ENCODE data around the gene PLSCR3. TPM values are rescaled to one million over a fixed set of nuclear protein-coding genes. Genes with fewer than 3 reads are reported as not detected.
"Not testable (repeated sequence)": the region's sequence is repeated elsewhere in the genome, so short reads cannot be mapped to it uniquely, and the experiment has no call there.

The PLSCR3 gene
- polyA plus RNA-seq, 4 donors: 6.3 to 18.0 (median 13.6) TPM

- DNase-seq: peak in 1 of 2 donors; percentile 50
- H3K4me3 ChIP-seq (ENCODE audit: low read depth in 1 of 3, low read length in 3 of 3): no peak overlapping the region
- WGBS, 3 donors: 61 to 75% (median 66%) methylated on average over 5 of the region's 5 CpGs
- H3K4me1 ChIP-seq (ENCODE audit: control insufficient read depth in 3 of 3, insufficient read depth in 2 of 3, low read depth in 1 of 3, low read length in 2 of 3): no peaks in the 10 kb centered on the region
- H3K27me3 ChIP-seq (ENCODE audit: control insufficient read depth in 3 of 3, insufficient read depth in 3 of 3, low read length in 3 of 3): peaks cover 0 to 5% (median 0%) of the 10 kb centered on the region in 3 donors
- no peak overlapping the region for H3K27ac ChIP-seq (ENCODE audit: low read depth in 1 of 3, low read length in 2 of 3)
- H3K36me3 ChIP-seq (ENCODE audit: control insufficient read depth in 3 of 3, insufficient read depth in 2 of 3, low read depth in 1 of 3, low read length in 3 of 3): no peaks in the 10 kb centered on the region
- FAIRE-seq: no peak
- H3K9me3 ChIP-seq (ENCODE audit: control insufficient read depth in 2 of 2, insufficient read depth in 1 of 2, low read depth in 1 of 2, low read length in 1 of 2): no peaks in the 10 kb centered on the region
These were observed 24.5 kb downstream of the PLSCR3 start for GRCh38 chr17:7369825-7370224.

GRCh38 chr17:7368599-7368994 is 25.7 kb downstream of the PLSCR3 start:
- not testable (repeated sequence) for H3K9me3 ChIP-seq (ENCODE audit: control insufficient read depth in 2 of 2, insufficient read depth in 1 of 2, low read depth in 1 of 2, low read length in 1 of 2)

GRCh38 chr17:7367918-7368598 is 26.3 kb downstream of the PLSCR3 start:
- FAIRE-seq (no peak), DNase-seq (no peak)
- no peak overlapping the region for H3K27ac ChIP-seq (ENCODE audit: low read depth in 1 of 3, low read length in 2 of 3)
- H3K4me1 ChIP-seq (ENCODE audit: control insufficient read depth in 3 of 3, insufficient read depth in 2 of 3, low read depth in 1 of 3, low read length in 2 of 3): no peaks in the 10 kb centered on the region
- WGBS, 3 donors: 72 to 77% (median 77%) methylated on average over 12 to 13 of the region's 13 CpGs
- no peak overlapping the region for H3K4me3 ChIP-seq (ENCODE audit: low read depth in 1 of 3, low read length in 3 of 3)
- H3K36me3 ChIP-seq (ENCODE audit: control insufficient read depth in 3 of 3, insufficient read depth in 2 of 3, low read depth in 1 of 3, low read length in 3 of 3): no peaks in the 10 kb centered on the region
- peaks cover 0 to 5% (median 0%) of the 10 kb centered on the region in 3 donors for H3K27me3 ChIP-seq (ENCODE audit: control insufficient read depth in 3 of 3, insufficient read depth in 3 of 3, low read length in 3 of 3)
- H3K9me3 ChIP-seq (ENCODE audit: control insufficient read depth in 2 of 2, insufficient read depth in 1 of 2, low read depth in 1 of 2, low read length in 1 of 2): no peaks in the 10 kb centered on the region

More at GRCh38 chr17:7368599-7368994, 25.7 kb downstream of the PLSCR3 start:
- FAIRE-seq; DNase-seq; H3K27me3 ChIP-seq (ENCODE audit: control insufficient read depth in 3 of 3, insufficient read depth in 3 of 3, low read length in 3 of 3); H3K27ac ChIP-seq (ENCODE audit: low read depth in 1 of 3, low read length in 2 of 3); H3K4me3 ChIP-seq (ENCODE audit: low read depth in 1 of 3, low read length in 3 of 3); H3K36me3 ChIP-seq (ENCODE audit: control insufficient read depth in 3 of 3, insufficient read depth in 2 of 3, low read depth in 1 of 3, low read length in 3 of 3); H3K4me1 ChIP-seq (ENCODE audit: control insufficient read depth in 3 of 3, insufficient read depth in 2 of 3, low read depth in 1 of 3, low read length in 2 of 3): not testable (repeated sequence)
- WGBS, 3 donors: 90 to 98% (median 93%) methylated on average over 5 of the region's 5 CpGs

GRCh38 chr17:7367083-7367482 is 27.2 kb downstream of the PLSCR3 start:
- no peaks in the 10 kb centered on the region for H3K36me3 ChIP-seq (ENCODE audit: control insufficient read depth in 3 of 3, insufficient read depth in 2 of 3, low read depth in 1 of 3, low read length in 3 of 3)
- H3K27me3 ChIP-seq (ENCODE audit: control insufficient read depth in 3 of 3, insufficient read depth in 3 of 3, low read length in 3 of 3): peaks cover 0 to 5% (median 0%) of the 10 kb centered on the region in 3 donors
- no peaks in the 10 kb centered on the region for H3K9me3 ChIP-seq (ENCODE audit: control insufficient read depth in 2 of 2, insufficient read depth in 1 of 2, low read depth in 1 of 2, low read length in 1 of 2)
- H3K4me3 ChIP-seq (ENCODE audit: low read depth in 1 of 3, low read length in 3 of 3): no peak overlapping the region
- FAIRE-seq: no peak
- H3K4me1 ChIP-seq (ENCODE audit: control insufficient read depth in 3 of 3, insufficient read depth in 2 of 3, low read depth in 1 of 3, low read length in 2 of 3): no peaks in the 10 kb centered on the region
- H3K27ac ChIP-seq (ENCODE audit: low read depth in 1 of 3, low read length in 2 of 3): no peak overlapping the region
- DNase-seq: no peak
- WGBS, 3 donors: 79 to 82% (median 81%) methylated on average over 8 of the region's 8 CpGs

- H3K4me1 ChIP-seq (ENCODE audit: control insufficient read depth in 3 of 3, insufficient read depth in 2 of 3, low read depth in 1 of 3, low read length in 2 of 3); FAIRE-seq: not testable (repeated sequence)
- WGBS, 3 donors: 88 to 90% (median 88%) methylated on average over 6 of the region's 7 CpGs
These were observed 28.4 kb downstream of the PLSCR3 start for GRCh38 chr17:7365963-7366362.

GRCh38 chr17:7363311-7363710 is 31.0 kb downstream of the PLSCR3 start:
- Histone ChIP-seq H3K9me3 (ENCODE audit: control insufficient read depth in 2 of 2, insufficient read depth in 1 of 2, low read depth in 1 of 2, low read length in 1 of 2) (no peaks in the 10 kb centered on the region), H3K4me3 (ENCODE audit: low read depth in 1 of 3, low read length in 3 of 3) (no peak overlapping the region), H3K36me3 (ENCODE audit: control insufficient read depth in 3 of 3, insufficient read depth in 2 of 3, low read depth in 1 of 3, low read length in 3 of 3) (no peaks in the 10 kb centered on the region), H3K27me3 (ENCODE audit: control insufficient read depth in 3 of 3, insufficient read depth in 3 of 3, low read length in 3 of 3) (peaks cover 0 to 7% (median 0%) of the 10 kb centered on the region in 3 donors), H3K27ac (ENCODE audit: low read depth in 1 of 3, low read length in 2 of 3) (no peak overlapping the region), H3K4me1 (ENCODE audit: control insufficient read depth in 3 of 3, insufficient read depth in 2 of 3, low read depth in 1 of 3, low read length in 2 of 3) (no peaks in the 10 kb centered on the region)
- 88 to 91% (median 89%) methylated on average over 6 of the region's 6 CpGs for WGBS, 3 donors
- no peak for DNase-seq
- FAIRE-seq: no peak

More at GRCh38 chr17:7365963-7366362, 28.4 kb downstream of the PLSCR3 start:
- H3K4me3 ChIP-seq (ENCODE audit: low read depth in 1 of 3, low read length in 3 of 3); H3K9me3 ChIP-seq (ENCODE audit: control insufficient read depth in 2 of 2, insufficient read depth in 1 of 2, low read depth in 1 of 2, low read length in 1 of 2); H3K27me3 ChIP-seq (ENCODE audit: control insufficient read depth in 3 of 3, insufficient read depth in 3 of 3, low read length in 3 of 3); H3K27ac ChIP-seq (ENCODE audit: low read depth in 1 of 3, low read length in 2 of 3); DNase-seq; H3K36me3 ChIP-seq (ENCODE audit: control insufficient read depth in 3 of 3, insufficient read depth in 2 of 3, low read depth in 1 of 3, low read length in 3 of 3): not testable (repeated sequence)

GRCh38 chr17:7361906-7362305 is 32.4 kb downstream of the PLSCR3 start:
- Histone ChIP-seq H3K4me1 (ENCODE audit: control insufficient read depth in 3 of 3, insufficient read depth in 2 of 3, low read depth in 1 of 3, low read length in 2 of 3) (no peaks in the 10 kb centered on the region), H3K9me3 (ENCODE audit: control insufficient read depth in 2 of 2, insufficient read depth in 1 of 2, low read depth in 1 of 2, low read length in 1 of 2) (no peaks in the 10 kb centered on the region), H3K27ac (ENCODE audit: low read depth in 1 of 3, low read length in 2 of 3) (no peak overlapping the region), H3K36me3 (ENCODE audit: control insufficient read depth in 3 of 3, insufficient read depth in 2 of 3, low read depth in 1 of 3, low read length in 3 of 3) (no peaks in the 10 kb centered on the region), H3K4me3 (ENCODE audit: low read depth in 1 of 3, low read length in 3 of 3) (no peak overlapping the region), H3K27me3 (ENCODE audit: control insufficient read depth in 3 of 3, insufficient read depth in 3 of 3, low read length in 3 of 3) (peaks cover 0 to 3% (median 0%) of the 10 kb centered on the region in 3 donors)
- no peak for DNase-seq
- 49 to 66% (median 57%) methylated on average over 3 of the region's 3 CpGs for WGBS, 3 donors
- no peak for FAIRE-seq

GRCh38 chr17:7357381-7357780 is 36.9 kb downstream of the PLSCR3 start:
- Histone ChIP-seq H3K36me3 (ENCODE audit: control insufficient read depth in 3 of 3, insufficient read depth in 2 of 3, low read depth in 1 of 3, low read length in 3 of 3) (peaks cover 0 to 3% (median 0%) of the 10 kb centered on the region in 3 donors), H3K9me3 (ENCODE audit: control insufficient read depth in 2 of 2, insufficient read depth in 1 of 2, low read depth in 1 of 2, low read length in 1 of 2) (no peaks in the 10 kb centered on the region), H3K27me3 (ENCODE audit: control insufficient read depth in 3 of 3, insufficient read depth in 3 of 3, low read length in 3 of 3) (peaks cover 0 to 10% (median 0%) of the 10 kb centered on the region in 3 donors), H3K4me3 (ENCODE audit: low read depth in 1 of 3, low read length in 3 of 3) (no peak overlapping the region), H3K27ac (ENCODE audit: low read depth in 1 of 3, low read length in 2 of 3) (no peak overlapping the region), H3K4me1 (ENCODE audit: control insufficient read depth in 3 of 3, insufficient read depth in 2 of 3, low read depth in 1 of 3, low read length in 2 of 3) (peaks cover 0 to 9% (median 3%) of the 10 kb centered on the region in 3 donors)
- DNase-seq (no peak), FAIRE-seq (no peak)
- 63 to 77% (median 72%) methylated on average over 2 of the region's 2 CpGs for WGBS, 3 donors
